IPS-11a (cell line): ENCODE results near the gene FIP1L1.
A peak's percentile ranks its signal among the peaks of the same experiment; 100 is the strongest.
"Not testable (repeated sequence)": the region's sequence is repeated elsewhere in the genome, so short reads cannot be mapped to it uniquely, and the experiment has no call there.

ENCODE experiments used
- H3K4me3 ChIP-seq: one replicate; pipeline ENCODE4 v1.5.1; 2013; ENCODE audit warnings: low read depth, low read length, control low read depth

The FIP1L1 gene, protein sequence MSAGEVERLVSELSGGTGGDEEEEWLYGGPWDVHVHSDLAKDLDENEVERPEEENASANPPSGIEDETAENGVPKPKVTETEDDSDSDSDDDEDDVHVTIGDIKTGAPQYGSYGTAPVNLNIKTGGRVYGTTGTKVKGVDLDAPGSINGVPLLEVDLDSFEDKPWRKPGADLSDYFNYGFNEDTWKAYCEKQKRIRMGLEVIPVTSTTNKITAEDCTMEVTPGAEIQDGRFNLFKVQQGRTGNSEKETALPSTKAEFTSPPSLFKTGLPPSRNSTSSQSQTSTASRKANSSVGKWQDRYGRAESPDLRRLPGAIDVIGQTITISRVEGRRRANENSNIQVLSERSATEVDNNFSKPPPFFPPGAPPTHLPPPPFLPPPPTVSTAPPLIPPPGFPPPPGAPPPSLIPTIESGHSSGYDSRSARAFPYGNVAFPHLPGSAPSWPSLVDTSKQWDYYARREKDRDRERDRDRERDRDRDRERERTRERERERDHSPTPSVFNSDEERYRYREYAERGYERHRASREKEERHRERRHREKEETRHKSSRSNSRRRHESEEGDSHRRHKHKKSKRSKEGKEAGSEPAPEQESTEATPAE

DNA sequence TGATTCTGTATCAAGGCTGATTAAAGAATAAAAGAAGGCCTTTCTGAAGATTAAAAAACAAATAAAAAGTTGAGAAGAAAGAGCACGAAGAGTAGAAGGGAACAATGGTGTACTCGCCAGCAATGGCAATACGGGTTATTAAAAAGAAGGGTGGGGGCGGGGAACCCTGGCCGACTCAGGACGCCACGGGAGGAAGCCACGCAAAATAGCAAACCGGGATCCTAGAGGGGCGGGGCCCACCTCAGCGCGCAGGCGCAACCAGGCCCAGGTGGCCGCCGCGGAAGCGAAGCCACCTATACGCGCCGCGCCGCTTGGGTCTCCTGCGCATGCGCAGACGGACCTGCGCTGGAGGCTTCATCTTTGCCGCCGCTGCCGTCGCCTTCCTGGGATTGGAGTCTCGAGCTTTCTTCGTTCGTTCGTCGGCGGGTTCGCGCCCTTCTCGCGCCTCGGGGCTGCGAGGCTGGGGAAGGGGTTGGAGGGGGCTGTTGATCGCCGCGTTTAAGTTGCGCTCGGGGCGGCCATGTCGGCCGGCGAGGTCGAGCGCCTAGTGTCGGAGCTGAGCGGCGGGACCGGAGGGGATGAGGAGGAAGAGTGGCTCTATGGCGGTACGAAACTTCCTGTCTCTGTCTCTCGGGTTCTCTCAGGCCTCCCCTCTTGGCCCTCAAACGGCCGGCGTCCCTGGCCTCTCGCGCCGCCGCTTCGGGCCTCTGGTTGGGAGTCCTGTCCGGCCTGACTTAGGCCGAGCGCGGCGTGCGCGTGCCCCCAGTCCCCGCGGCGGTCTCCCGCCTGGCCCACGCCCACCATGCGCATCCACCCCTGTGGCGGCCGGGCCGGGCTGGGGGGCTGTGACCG lies at the start of gene FIP1L1:
TSS of gene FIP1L1 (plus strand) at position 323 of the 852 bp plus-strand sequence. CDS start at position 521, 198 bp downstream.
- peak within 1 kb of the TSS; percentile 86 for H3K4me3 ChIP-seq

DNA sequence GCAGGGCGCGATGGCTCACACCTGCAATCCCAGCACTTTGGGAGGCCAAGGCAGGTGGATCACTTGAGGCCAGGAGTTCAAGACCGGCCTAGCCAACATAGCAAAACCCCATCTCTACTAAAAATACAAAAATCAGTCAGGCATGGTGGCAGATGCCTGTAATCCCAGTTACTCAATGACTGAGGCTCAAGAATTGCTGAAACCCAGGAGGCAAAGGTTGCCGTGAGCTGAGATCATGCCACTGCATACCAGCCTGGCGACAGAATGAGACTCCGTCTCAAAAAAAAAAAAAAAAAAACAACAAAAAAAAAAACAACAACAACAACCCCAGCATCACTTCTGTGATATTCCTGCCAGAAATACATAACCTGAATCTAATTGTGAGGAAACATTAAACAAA lies 42.5 kb upstream of the FIP1L1 start:
- not testable (repeated sequence) for H3K4me3 ChIP-seq

DNA sequence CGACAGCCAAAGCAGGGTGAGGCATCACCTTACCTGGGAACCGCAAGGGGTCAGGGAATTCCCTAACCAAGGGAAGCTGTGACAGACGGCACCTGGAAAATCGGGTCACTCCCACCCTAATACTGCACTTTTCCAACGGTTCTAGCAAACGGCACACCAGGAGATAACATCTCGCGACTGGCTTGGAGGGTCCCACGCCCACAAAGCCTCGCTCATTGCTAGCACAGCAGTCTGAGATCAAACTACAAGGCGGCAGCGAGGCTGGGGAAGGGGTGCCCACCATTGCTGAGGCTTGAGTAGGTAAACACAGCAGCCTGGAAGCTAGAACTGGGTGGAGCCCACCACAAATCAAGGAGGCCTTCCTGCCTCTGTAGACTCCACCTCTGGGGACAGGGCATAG lies 37.3 kb upstream of the FIP1L1 start:
- H3K4me3 ChIP-seq = not testable (repeated sequence)

DNA sequence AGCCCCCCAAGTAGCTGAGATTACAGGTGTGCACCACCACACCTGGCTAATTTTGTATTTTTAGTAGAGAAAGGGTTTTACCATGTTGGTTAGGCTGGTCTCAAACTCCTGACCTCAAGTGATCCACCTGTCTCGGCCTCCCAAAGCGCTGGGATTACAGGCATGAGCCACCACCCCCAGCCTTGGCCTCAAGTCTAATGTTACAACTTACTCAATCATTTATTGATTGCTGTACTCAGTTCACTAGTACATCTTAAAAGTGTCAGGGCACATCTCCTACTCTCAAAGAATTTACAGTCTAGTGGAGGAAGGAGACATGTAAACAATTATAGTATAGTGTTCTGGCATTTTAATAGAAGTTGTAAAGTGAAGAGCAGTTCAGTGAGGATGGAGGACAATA lies 31.0 kb upstream of the FIP1L1 start:
- H3K4me3 ChIP-seq = not testable (repeated sequence)

DNA sequence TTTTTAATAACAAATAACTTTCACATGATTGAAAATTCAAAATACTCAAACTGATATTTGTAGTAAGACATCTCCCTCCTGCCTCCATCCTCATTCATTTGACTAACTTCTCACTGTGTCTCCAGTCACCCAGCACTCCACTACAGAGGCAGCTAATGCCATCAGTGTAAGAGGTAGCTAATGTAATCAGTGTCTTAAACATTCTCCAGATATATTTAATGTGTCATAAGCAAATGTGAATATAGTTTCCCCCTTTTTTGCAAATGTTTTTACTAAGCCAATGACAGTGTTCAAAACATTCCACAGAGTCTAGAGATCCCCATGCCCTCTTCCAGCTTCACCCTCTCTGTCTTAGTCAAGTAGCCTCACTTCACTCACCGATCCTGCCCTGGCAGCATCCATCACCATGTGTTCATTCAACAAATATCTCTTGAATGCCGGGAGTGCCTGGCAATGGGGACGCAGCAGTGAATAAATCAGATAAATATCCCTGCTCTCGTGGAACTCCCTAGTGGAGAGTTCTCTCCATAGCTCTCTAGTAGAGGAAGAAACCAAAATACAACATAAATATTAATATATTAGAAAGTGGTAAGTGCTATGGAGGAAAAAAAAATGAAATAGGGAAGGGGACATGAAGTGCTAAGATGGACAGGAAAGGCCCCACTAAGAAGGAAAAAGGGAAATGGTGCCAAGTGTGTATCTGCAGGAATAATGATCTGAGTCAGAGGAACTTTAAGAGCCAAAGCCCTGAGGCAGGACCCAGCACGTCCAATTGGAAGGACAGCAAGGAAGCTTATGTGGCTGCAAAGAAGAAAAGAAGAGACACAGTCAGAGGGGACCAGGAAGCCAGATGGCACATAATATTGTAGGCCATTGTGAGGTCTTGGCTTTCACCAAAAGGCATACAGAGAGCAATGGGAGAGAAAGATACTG lies 30.3 kb upstream of the FIP1L1 start:
- H3K4me3 ChIP-seq = no peak overlapping the region

DNA sequence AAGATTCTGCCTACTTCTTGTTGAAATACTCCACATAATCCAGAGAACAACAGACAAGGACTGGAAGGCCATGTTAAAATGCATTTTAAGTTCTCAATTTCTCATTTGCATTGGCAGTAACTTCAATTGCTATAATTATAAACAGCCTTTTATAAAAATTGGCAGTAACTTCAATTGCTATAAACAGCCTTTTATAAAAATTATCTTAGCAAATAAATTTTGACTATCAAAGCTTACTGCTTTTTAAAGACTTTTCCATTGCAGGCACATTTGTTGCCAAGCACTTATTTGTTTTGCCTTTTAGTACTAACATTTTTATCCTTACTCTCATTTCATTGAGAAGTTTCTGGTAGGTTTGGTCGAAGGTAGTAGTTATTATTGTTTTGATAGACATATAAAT lies 29.4 kb upstream of the FIP1L1 start:
- no peak overlapping the region for H3K4me3 ChIP-seq

DNA sequence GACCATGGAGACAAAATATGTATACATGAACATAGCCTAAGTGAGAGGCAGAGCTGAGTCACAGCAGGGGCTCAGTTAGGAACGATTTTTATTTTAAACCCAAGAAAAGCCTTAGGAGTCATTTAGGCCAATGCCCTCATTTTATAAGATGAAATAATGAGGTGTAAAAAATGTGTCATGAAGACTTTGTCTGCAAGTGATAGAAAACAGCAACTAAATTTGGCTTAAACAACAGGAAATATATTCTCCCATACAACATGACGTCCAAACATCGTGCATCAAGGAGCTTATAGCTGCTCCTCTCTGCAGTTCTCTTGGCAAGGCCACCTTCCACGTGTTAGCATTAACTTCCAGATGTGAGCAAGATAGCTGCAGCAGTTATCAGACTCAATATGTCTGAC lies 28.4 kb upstream of the FIP1L1 start:
- H3K4me3 ChIP-seq = no peak overlapping the region

DNA sequence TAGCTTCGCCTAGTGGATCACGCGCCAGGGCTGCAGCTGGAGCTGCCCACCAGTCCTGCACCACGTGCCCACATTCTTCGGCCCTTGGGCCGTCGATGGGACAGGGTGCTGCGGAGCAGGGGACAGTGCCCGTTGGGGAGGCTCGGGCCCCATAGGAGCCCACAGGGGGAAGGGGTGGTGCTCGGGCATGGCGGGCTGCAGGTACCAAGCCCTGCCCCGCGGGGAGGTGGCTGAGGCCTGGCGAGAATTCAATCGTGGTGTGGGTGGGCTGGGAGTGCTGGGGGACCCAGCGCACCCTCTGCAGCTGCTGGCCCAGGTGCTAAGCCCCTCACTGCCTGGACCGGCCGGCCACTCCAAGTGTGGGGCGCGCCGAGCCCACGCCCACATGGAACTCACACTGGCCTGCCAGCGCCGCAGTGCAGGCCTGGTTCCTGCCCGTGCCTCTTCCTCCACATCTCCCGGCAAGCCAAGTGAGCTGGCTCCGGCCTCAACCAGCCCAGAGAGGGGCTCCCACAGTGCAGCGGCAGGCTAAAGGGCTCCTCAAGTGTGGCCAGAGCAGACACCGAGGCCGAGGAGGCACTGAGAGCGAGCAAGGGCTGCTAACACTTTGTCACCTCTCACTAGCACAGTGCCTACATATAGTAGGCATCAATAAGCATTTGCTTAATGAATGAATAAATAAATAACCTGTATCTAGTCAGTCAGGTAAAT lies 23.3 kb upstream of the FIP1L1 start:
- H3K4me3 ChIP-seq = no peak overlapping the region

DNA sequence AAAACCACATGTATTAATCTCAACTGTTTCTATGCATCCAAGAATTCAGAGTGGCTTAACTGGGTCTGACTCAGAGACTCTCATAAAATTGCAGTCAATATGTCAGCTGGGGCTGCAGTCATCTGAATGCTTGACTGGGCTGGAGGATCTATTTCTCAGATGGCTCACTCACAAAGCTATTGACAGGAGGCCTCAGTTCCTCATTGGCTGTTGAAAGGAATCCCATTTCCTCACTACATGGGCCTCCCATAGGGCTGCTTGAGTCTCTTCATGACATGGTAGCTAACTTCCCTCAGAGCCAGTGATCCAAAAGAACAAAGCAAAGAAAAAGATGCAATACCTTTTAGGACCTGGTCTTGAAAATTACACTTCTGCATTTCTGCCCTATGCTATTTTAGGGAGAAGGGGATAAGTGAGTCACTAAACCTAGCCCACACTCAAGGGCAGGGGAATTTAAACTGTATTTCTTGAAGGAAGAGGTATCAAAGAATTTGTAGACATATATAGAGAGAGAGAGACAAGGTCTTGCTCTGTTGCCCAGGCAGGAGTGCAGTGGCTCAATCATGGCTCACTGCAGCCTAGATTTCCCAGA lies 21.4 kb upstream of the FIP1L1 start:
- no peak overlapping the region for H3K4me3 ChIP-seq

DNA sequence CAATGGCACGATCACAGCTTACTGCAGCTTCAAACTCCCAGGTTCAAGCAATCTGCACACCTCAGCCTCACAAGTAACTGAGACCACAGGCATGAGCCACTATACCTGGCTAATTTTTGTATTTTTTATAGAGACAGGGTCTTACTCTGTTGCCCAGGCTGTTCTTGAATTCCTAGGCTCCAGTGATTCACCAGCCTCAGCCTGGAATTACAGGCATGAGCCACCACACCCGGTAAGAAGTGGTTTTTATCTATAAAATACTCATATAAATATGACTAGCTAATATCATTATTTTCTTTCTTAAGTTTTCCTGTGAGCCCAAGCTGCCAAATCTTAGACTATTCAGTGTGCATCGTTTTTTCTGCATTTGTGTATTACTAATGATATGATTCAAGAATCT lies 16.0 kb upstream of the FIP1L1 start:
- H3K4me3 ChIP-seq = no peak overlapping the region

DNA sequence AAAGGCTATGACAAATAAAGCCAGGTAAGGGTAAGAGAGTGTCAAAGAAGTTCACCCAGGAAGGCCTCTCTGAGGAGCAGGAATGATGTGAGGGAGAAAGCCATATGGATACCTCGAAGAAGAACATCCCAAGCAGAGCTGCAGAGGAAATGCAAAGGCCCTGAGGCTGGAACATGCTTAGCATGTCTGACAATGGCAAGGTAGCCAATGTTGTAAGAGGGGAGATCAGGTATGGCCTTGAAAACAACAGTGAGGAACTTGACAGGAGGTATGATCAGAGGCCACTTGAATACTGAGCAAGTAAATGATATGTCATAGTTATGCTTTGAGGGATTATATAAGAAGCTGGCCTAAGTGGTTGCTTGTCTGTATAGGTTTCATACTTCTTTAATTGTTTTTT lies 15.3 kb upstream of the FIP1L1 start:
- no peak overlapping the region for H3K4me3 ChIP-seq

DNA sequence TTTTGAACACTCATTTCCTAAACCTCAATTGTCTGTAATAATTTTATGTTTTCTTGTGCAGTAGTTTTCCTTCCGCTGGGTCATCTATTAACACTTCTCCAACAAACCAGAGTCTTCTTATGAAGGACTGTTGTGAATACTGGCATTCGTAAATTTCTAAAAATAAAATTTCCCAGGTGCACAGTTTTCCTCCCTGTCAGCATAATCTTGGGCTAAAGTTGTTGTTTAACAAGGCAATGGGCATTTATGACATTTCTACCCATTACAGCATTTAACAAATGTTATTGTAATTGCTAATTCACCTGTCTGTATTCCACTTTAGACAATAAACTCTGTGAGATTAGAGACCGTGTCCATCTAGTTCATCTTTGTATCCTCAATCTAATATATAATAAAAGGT lies 12.8 kb upstream of the FIP1L1 start:
- H3K4me3 ChIP-seq = peak overlapping the region; percentile 95

DNA sequence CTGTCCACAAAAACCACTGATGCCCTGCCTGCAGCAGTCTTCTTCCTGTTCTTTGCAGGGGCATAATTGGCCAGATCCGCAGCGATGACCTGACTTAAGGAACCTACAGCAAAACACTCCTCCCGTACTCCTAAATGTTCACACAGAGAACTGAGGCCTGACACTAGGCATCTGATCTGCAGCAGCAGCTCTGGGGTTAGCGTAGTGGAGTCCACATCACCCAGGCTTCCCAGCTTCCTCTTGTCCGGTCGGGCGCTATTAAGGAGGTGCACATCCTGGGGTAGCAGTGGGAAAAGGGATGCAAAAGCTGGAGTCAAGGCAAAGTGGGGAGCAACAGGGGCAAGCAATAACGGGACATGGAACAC lies 12.3 kb upstream of the FIP1L1 start:
- peak overlapping the region; percentile 95 for H3K4me3 ChIP-seq

DNA sequence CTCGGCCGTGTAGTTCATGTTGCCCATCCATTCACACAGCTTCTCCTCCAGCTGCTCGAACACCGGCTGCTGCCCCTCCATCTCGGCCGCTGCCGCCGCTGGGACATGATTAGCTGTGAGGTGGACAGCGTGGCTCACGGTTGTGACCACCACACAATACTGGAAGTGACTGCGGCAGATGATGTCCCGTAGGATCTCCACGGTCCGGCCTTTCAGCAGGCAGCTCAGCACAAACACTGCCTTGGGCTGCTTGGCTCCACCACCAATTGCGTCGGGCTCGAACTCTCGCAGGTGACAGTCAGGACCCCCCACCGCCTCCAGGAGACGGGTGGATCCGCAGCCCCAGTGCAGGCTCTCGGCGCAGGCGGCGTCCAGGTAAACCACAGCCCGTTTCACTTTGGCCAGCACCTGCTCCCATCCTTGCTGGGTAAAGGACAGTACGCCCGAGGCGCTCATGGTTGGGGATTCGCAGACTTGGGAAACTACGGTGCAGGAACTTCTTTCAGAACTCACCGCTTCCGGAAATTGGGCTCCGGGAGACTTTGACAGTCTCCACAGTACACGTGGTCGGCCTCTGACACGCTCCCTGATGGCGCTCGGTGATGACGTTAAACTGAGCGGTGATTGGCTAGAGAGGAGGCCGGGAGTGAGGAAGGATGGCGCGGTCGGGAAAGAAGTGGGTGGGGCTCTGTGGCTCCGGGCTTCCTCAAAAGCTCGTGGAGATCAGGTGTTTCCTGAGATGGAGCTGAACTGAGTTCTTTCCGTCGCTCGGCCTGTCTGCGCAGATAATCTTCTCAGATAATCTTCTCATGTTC lies 11.7 kb upstream of the FIP1L1 start, which contains the start of gene SCFD2:
TSS of gene SCFD2 (minus strand) at position 576 of the 815 bp plus-strand sequence.
- peak within 1 kb of the TSS; percentile 95 for H3K4me3 ChIP-seq

DNA sequence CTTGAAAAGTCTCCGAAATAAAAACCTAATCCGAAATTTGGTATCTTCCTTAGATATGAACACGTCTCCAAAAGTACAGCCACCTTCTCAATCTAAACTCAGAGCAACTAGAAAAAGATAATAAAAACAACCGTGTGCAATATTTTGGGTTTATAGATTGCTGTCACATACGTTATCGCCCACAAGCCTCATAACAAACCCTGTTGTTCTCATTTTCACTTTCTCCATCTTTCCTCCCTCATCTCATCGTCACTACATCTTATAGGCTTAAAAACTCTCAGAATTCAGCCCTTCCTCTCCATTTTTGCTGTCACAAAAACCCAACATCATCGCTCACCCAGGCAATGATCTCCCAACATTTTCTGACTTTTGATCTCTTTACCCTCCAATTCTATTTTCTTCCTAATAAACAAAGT lies 11.1 kb upstream of the FIP1L1 start:
- peak overlapping the region; percentile 95 for H3K4me3 ChIP-seq

DNA sequence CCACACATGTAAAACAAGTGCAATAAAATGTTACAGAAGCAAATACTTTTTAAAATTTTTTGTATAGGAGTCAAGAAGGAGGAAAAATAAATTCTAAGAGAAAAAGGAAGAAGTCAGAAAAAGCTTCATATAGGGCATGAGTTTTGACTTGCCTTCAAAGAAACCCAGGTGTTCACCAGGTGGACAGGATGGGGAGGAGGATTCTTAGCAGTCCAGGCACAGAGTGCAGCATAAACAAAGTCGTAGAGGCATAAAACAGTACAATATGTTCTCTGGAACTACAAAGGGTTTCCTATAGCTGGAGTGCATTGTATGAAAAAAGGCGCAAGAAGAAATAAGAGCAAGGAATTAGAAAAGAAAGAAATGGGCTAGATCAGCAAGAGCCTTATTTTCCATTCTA lies 9.7 kb upstream of the FIP1L1 start:
- no peak overlapping the region for H3K4me3 ChIP-seq

DNA sequence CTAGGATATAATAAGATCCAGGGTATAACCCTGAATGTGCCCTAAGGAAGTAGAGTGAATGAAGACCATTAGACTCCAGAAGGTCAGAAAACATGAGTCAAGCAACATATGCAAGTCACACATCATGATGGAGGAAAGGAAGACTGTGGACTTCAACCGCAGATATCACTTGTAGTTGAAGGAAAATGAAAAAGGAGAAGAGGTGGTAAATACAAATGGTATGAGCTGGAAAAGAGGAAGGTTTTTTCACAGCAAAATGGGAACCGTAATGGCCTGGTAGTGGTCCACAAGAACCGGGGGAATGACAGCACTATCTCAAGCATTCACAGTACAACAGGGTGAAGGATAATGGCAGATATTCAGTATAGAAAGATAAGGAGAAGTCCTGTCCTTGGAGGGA lies 6.4 kb upstream of the FIP1L1 start:
- H3K4me3 ChIP-seq = no peak overlapping the region

DNA sequence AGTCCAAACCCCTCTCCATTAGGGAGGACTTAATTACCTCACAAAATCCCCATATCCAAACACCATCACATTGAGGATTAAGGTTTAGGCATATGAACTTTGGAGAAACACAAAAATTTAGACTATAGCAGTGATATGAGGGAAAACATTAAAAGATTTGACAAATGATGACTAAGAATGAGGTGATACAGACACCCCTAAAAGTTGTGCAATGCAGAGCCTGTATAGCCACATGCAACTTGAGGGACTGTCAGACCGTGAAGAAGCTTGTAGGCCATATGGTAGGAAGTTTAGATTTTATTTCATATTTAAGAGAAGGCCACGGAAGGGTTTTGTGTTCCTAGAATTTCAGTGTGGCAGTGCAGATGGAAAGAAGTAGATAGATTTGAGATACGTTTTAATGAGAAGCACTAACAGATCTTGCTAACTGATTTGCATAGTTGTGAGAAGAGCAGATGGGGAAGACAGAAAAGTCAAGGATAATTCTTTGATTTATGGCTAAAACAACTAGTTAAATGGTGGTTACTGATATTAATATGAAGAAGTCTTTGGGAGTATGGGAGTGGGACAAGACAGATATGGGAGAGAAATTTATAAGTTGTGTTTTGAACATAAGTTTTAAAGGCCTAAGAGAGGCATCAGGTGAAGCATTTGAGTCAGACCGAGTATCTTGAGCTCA lies 5.5 kb upstream of the FIP1L1 start:
- H3K4me3 ChIP-seq = no peak overlapping the region
